Kidney tubule cell (primary cell): ENCODE measurements around the gene KLHL12.
A peak's percentile ranks its signal among the peaks of the same experiment; 100 is the strongest.

ENCODE experiments used
- DNase-seq: peaks from one replicate; pipeline ENCODE4 v3.0.0-alpha.2; 2018; ENCODE audit warnings: low spot score

Gene KLHL12

GRCh38 chr1:202926581-202927491, at the start of gene KLHL12:
TSS of gene KLHL12 (minus strand) at chr1:202927234. CDS start at chr1:202925162, 2,072 bp downstream.
- DNase-seq: peak; percentile 97

DNA sequence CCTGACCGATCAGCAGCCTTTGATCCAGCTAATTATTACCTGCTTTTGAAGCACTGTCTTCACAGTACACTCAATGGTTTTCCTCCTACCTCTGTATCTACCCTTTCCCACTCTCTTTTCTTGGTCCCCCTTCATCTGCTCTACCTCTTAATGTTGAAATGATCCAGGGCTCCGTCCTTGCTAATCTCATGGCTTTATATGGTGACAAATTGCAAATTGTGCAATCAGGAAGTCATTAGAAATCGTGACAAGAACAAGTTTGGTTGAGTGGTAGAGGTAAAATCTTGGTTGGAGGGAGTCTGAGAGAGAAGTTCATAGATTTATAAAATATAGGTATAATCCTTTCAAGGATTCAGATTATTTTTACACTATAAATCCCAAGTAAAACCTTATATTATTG, 49.6 kb upstream of the KLHL12 start:
- DNase-seq: no peak

DNA sequence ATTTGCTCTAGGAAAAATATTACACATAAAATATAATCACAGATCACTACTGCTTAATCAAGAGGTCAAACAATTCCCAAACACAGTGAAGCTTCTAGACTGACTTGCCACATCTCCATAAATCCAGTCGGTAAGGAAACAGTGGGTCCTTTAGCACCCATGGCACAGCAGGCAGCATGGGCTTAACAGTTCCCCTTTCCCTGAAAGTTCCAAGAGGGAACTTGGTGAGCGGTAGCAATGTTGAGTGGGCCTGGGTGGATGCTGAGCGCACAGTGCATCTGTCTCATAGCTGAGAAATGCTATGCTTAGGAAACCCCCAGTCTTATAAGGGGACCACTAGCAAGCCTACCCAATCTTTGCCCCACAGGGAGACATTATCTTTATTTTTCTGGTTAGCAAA, 47.8 kb upstream of the KLHL12 start:
- DNase-seq: no peak

DNA sequence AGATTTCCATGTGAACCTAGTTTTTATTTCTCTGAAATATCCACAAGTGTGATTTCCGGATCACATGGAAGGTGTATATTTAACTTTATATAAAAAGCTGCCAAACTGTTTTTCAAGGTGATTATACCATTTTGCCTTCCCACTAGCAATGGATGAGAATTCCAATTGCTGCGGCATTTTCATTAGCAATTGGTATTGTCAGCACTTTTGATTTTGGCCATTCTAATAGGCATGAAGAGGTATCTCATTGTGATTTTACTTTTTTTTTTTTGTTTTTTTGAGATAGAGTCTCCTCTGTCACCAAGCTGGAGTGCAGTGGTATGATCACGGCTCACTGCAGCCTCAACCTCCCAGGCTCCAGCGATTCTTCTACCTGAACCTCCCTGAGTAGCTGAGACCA, 45.0 kb upstream of the KLHL12 start:
- DNase-seq: no peak

GRCh38 chr1:202968895-202969295, 41.9 kb upstream of the KLHL12 start:
- DNase-seq: peak; percentile 68

DNA sequence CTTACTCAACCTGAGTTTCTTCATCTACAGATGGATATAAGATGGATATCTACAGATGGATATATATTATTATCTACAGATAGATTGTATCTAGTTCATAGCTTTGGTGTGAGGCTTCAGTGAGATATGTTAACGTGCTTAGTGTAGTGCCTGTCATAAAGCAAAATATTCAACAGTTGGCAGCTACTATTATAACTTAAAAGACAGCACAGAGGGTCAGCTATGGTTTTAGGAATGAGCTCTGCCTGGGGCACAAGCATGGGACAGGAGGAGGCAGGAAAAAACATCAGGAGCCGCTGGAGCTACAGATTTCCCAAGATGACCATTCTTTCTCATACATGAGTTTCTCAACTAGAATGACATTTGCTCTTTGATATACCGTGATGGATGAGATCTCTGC, 41.3 kb upstream of the KLHL12 start:
- no peak for DNase-seq

- peak; percentile 52 for DNase-seq
These were observed 40.7 kb upstream of the KLHL12 start for GRCh38 chr1:202967684-202968281.

DNA sequence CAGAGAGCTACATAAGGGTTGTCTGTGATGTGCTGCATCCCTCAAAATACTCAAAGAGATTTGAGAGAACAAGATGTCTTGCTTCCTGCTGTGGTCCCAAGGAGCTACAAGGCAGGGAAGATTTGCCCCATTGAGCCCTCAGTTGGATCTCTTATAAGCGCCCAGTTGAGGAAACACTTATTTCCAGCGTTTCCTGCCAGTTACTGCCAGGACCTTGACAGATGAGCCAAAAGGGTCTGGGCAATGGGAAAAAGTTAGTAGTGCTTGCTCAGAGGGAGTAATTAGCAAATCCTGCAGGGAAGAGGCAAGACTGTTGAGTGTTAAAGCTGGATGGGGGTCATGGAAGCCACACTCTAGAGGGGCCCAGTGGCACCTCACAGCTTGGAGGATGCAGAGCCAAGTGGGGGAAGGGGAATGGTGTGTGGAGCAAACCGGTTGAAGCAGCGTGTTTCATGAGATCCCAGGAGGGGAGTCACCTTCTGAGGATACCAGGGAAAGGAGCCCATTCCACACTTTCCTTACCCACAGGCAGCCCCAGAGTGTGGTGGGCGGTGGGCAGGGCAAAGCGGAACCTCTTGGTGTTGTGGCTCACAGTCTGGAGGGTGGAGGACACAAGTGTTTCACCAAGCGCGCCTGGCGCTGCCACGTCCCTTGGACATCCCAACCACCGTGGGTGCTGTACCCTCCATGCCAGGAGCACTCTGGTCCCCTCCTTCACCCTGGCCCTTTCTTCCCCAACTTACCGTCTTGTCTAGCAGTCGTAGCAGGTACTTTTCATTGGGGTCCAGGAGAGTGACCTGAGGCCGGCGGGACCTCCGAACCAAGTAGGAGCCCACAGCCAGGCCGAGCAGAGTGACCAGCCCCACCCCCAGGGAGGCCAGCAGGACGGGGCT, 39.2 kb upstream of the KLHL12 start:
- DNase-seq: no peak

- DNase-seq: no peak
These were observed 38.4 kb upstream of the KLHL12 start for GRCh38 chr1:202965422-202965821.

DNA sequence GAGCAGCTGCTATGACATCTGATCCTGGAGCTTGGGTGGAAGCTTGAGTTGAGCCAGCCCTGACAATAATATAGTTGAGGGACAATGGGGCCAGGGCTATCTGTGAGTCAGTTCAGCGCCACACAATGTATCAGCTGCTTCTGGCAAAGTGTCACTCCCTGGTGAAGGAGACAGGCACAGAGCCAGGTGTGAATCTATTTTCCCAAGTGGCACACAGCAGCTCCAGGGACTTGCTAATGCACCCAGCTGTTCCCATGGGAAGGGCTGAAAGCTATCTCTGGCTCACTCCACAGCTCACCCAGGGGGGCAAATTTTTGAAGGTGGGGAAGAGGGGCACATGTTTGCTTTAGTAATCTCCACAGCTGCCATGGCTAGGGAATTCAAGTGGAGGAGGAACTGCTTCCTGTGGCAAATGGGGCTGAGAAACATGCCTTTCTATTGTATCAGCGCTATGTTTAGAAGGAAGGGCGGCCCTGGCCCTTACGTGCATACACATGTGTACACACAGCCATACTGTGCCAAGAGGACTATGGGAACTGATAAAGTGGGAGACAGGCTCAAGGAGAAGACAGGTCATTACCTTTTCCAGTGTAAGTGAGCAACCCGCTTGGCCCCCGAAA, 37.9 kb upstream of the KLHL12 start:
- DNase-seq: peak; percentile 19

GRCh38 chr1:202961220-202961880, 34.3 kb upstream of the KLHL12 start:
- DNase-seq: no peak

DNA sequence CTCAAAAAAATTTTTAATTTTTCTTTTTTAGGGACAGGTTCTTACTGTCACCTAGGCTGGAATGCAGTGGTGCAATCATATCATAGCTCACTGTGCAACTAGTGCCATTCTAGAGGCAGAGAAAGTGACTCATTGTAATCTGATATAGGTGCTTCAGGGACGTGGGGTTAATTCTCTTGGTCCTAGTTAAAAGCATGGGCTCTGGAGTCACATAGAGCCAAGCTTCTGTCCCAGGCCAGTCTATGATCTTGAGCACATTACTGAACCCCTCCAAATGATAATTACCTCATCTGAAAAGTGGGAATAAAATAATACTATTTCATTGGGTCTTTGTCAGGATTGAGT, 32.2 kb upstream of the KLHL12 start:
- DNase-seq: peak; percentile 65

- no peak for DNase-seq
These were observed 31.7 kb upstream of the KLHL12 start for GRCh38 chr1:202958544-202959275.

DNA sequence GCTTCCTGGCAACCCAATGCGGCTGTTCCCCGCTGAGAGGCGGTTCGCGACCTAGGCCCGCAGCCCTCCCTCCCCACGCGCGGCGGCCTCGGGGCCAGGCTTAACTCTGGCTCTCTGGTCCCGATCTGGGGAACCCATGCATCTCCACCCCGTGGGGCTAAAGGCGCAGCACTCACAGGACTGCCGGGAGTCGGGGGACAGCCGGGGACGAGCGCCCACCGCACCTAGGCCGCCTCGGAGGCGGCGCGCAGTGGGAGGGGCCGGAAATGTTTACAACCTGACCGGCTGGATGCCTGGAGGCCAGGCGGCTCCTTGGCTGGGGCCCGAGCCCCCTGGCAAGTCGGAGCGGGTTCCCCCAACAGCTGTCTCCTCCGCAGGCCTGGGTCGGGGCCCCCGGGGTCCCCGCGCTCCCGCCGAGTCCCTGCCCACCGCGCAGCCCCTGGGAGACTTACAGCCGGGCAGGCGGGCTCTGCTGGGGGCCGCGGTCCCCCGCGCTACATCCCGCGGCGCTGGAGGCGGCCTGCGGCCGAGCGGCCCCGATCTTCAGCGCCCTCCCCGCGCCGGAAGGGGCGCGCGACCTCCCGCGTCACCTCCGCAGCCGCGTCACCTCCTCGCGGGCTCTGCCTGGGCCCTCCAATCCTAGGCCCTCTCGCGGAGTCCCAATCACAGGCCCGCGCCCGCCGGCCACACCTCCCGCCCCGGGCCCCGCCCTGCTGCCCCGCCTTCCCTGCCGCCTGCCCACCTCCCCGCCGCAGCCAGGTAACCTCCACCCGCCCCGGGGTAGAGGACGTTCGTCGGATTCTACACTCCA, 30.9 kb upstream of the KLHL12 start, which contains the start of gene ADIPOR1:
Gene ADIPOR1, minus strand, starts transcription at position 580 of the 811 bp plus-strand sequence. CDS start 7,242 bp downstream, outside the sequence.
- DNase-seq: peak; percentile 89

- DNase-seq: no peak
These were observed 29.9 kb upstream of the KLHL12 start for GRCh38 chr1:202956969-202957368.

GRCh38 chr1:202954057-202954745, 27.2 kb upstream of the KLHL12 start:
- no peak for DNase-seq

- DNase-seq: no peak
These were observed 26.4 kb upstream of the KLHL12 start for GRCh38 chr1:202953392-202953791.

- peak; percentile 44 for DNase-seq
These were observed 25.8 kb upstream of the KLHL12 start for GRCh38 chr1:202952818-202953217.

- no peak for DNase-seq
These were observed 25.1 kb upstream of the KLHL12 start for GRCh38 chr1:202952099-202952498.
